K562 (cell line): ENCODE measurements around the gene AASDH. TPM values are rescaled to one million over a fixed set of nuclear protein-coding genes. Genes with fewer than 3 reads are reported as not detected.

Source experiments
- ARID1B ChIP-seq: fragments of 450-650 bp; IDR thresholded peaks from 2 replicates; pipeline ENCODE4 v1.6.1; 2016; ENCODE audit warnings: antibody characterized with exemption, mild to moderate bottlenecking, inconsistent platforms
- BRCA1 ChIP-seq, 2 experiments: fragments of 450-650 bp in 1 of 2; sonication (generic) in 1 of 2; formaldehyde crosslinking in 1 of 2; IDR thresholded peaks; 2 replicates each; pipeline versions ENCODE4 v1.5.0 to v1.6.1; 2017 to 2020; ENCODE audit warnings: mild to moderate bottlenecking in 1 of 2, missing genetic modification reagents in 1 of 2
- CHD4 ChIP-seq: fragments of 200-600 bp; sonication (generic); IDR thresholded peaks from 3 replicates; pipeline ENCODE4 v1.6.1; 2012; ENCODE audit warnings: low read depth, mild to moderate bottlenecking, mixed read lengths, low read length, inconsistent platforms; ENCODE audit not compliant: insufficient read depth, insufficient replicate concordance, poor library complexity, severe bottlenecking
- FOS ChIP-seq: IDR thresholded peaks from 3 replicates; pipeline ENCODE4 v1.6.1; 2011; ENCODE audit not compliant: insufficient read length; ENCODE audit errors: extremely low read depth
- HDAC1 ChIP-seq, 2 experiments: fragments of 450-650 bp; IDR thresholded peaks; 2 replicates each; pipeline ENCODE4 v1.6.1; 2016 to 2017; ENCODE audit warnings: inconsistent platforms in 1 of 2, mild to moderate bottlenecking in 1 of 2, moderate library complexity in 1 of 2
- HIVEP1 ChIP-seq: fragments of 250-450 bp; sonication (Bioruptor Pico); IDR thresholded peaks from 2 replicates; pipeline ENCODE4 v1.4.0; 2020; ENCODE audit warnings: mild to moderate bottlenecking
- HMG20B ChIP-seq: fragments of 250-450 bp; sonication (Bioruptor Pico); IDR thresholded peaks from 2 replicates; pipeline ENCODE4 v1.5.0; 2021; ENCODE audit warnings: mild to moderate bottlenecking
- NFRKB ChIP-seq: fragments of 450-650 bp; IDR thresholded peaks from 2 replicates; pipeline ENCODE4 v1.6.1; 2016; ENCODE audit warnings: low read depth
- NR3C1 ChIP-seq: sonication (generic); formaldehyde crosslinking; IDR thresholded peaks from 2 replicates; pipeline ENCODE4 v1.8.1; 2022; ENCODE audit warnings: missing genetic modification reagents
- PHF20 ChIP-seq: fragments of 450-650 bp; IDR thresholded peaks from 2 replicates; pipeline ENCODE4 v1.6.1; 2018; ENCODE audit not compliant: partially characterized antibody
- RFX5 ChIP-seq: IDR thresholded peaks from 2 replicates; pipeline ENCODE4 v1.6.1; 2011; ENCODE audit warnings: low read depth, mild to moderate bottlenecking, improper control_type of control experiment, low read length
- TEAD1 ChIP-seq, 2 experiments: fragments of 450-650 bp in 1 of 2; sonication (generic) in 1 of 2; formaldehyde crosslinking; IDR thresholded peaks; 2 replicates each; pipeline versions ENCODE4 v1.4.0 to v1.8.0; 2020 to 2022; ENCODE audit warnings: mild to moderate bottlenecking in 2 of 2, missing genetic modification reagents in 1 of 2
- ZNF79 ChIP-seq: fragments of 250-450 bp; sonication (Bioruptor Pico); IDR thresholded peaks from 2 replicates; pipeline ENCODE4 v1.4.0; 2020; ENCODE audit warnings: low read depth, mild to moderate bottlenecking, moderate library complexity
- polyA plus RNA-seq, 8 experiments: library from polyadenylated mRNA; depleted of rRNA in 4 of 8; stranded (reverse) in 5 of 8; unstranded in 3 of 8; fragments of >200 nt; fragmentation: Nextera tagmentation in 2 of 8; fragmentation: Illumina TruSeq in 1 of 8; extraction: Ambion mirVana in 2 of 8; extraction: Trizol in 1 of 8; gene quantifications; 2 replicates each; pipeline versions ENCODE4 v1.2.1 to v1.2.3, GENCODE V29; 2011 to 2014; ENCODE audit warnings: inconsistent platforms in 1 of 8, missing spikeins in 1 of 8
- total RNA-seq, 7 experiments: library from RNA; depleted of rRNA in 6 of 7; stranded (reverse); fragments of >200 nt in 6 of 7; fragmentation: Illumina TruSeq in 2 of 7; extraction: Trizol in 2 of 7; gene quantifications; 2 replicates each; pipeline versions ENCODE4 v1.2.1 to v1.2.3, GENCODE V29; 2011 to 2021; ENCODE audit warnings: low replicate concordance in 1 of 7
- TF ChIP-seq, protein P1 (sequence below): sonication (generic); formaldehyde crosslinking; IDR thresholded peaks from 2 replicates; pipeline ENCODE4 v1.8.0; 2022; ENCODE audit warnings: mild to moderate bottlenecking, missing genetic modification reagents
- TF ChIP-seq, protein P2 (sequence below): fragments of 450-650 bp; conservative IDR thresholded peaks from 2 replicates; pipeline ENCODE4 v1.6.1; 2016; ENCODE audit warnings: missing genetic modification characterization, low read depth, mild to moderate bottlenecking, missing compliant biosample characterization, moderate library complexity
- TF ChIP-seq, protein P3 (sequence below): fragments of 250-450 bp; sonication (Bioruptor Pico); IDR thresholded peaks from 2 replicates; pipeline ENCODE4 v1.5.0; 2021
- TF ChIP-seq, protein P4 (sequence below): fragments of 450-650 bp; IDR thresholded peaks from 2 replicates; pipeline ENCODE4 v1.6.1; 2016
- TF ChIP-seq, protein P5 (sequence below): fragments of 150-350 bp; IDR thresholded peaks from 2 replicates; pipeline ENCODE4 v1.6.1; 2014; ENCODE audit warnings: low read depth, mild to moderate bottlenecking, low read length, borderline replicate concordance

The AASDH gene
- total and polyA plus RNA-seq, 9 of the 15 experiments (the other 6 are each of a cell fraction or from before 2014, with no cell fraction given): 8.6 to 29.7 (median 13.7) TPM

DNA sequence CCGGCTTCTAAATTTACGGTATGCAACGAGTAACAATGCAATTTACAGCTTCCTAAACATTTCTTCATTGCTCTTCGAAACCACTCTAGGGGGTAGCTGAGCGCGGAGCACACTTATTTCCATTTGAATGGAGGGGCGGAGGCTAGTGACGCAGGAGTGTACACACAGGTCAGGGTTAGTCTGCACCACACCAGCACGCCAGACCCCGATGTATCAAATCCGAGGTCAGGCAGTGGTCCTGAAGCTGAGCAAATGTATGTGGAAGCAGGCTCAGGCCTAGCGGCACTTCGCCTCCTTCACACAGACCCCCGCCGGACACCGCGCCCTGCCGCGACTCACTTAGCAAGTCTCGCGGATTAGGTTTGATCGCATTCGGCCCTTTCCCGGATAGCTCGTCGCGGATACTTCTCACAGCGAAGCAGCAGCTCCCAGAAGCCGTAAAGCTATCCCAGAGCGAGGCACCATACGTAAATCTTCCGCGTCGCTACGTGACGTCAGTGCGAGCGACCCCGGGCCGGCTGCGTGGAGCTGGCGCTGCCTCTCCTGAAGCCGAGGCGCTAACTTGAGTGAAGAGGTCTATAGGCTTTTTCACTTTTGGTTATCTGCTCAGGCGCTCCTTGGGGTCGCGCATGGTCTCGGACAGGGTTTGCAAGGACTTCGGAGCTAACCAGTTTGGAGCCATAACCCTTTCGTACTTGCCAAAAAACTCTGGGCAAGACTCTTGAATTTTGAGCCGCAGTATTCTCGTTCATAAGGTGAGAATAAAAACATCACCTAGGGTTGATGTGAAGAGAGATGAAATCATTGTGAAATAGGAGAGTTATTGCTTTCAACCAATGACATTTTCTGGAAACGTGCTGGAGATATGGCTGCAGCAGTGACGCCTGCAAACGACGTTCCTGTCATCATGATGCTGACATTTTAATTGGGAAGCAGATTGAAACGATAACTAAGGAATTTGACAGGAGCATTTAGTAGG, at the start of gene AASDH (continued):
- TF ChIP-seq CHD4: no peak
- TF ChIP-seq NFRKB: peak; percentile 79
- TF ChIP-seq, protein P1, sequence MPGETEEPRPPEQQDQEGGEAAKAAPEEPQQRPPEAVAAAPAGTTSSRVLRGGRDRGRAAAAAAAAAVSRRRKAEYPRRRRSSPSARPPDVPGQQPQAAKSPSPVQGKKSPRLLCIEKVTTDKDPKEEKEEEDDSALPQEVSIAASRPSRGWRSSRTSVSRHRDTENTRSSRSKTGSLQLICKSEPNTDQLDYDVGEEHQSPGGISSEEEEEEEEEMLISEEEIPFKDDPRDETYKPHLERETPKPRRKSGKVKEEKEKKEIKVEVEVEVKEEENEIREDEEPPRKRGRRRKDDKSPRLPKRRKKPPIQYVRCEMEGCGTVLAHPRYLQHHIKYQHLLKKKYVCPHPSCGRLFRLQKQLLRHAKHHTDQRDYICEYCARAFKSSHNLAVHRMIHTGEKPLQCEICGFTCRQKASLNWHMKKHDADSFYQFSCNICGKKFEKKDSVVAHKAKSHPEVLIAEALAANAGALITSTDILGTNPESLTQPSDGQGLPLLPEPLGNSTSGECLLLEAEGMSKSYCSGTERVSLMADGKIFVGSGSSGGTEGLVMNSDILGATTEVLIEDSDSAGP (CRISPR knock-in tag): no peak
- TF ChIP-seq, protein P2, sequence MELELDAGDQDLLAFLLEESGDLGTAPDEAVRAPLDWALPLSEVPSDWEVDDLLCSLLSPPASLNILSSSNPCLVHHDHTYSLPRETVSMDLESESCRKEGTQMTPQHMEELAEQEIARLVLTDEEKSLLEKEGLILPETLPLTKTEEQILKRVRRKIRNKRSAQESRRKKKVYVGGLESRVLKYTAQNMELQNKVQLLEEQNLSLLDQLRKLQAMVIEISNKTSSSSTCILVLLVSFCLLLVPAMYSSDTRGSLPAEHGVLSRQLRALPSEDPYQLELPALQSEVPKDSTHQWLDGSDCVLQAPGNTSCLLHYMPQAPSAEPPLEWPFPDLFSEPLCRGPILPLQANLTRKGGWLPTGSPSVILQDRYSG (tag): no peak
- no peak for TF ChIP-seq FOS
- TF ChIP-seq HMG20B (CRISPR knock-in tag): no peak
- peak; percentile 28; the same call in 1 of the 2 replicates for TF ChIP-seq HIVEP1 (CRISPR knock-in tag)
- peak; percentile 43; the same call in 1 of the 2 replicates for TF ChIP-seq ARID1B
- peak in 1 of 2 experiments; percentile 86; a peak in 2 of 4 replicates for TF ChIP-seq HDAC1 (IDR thresholded peaks at IDR 0.05)
- peak; percentile 92 for TF ChIP-seq PHF20
- TF ChIP-seq, protein P3, sequence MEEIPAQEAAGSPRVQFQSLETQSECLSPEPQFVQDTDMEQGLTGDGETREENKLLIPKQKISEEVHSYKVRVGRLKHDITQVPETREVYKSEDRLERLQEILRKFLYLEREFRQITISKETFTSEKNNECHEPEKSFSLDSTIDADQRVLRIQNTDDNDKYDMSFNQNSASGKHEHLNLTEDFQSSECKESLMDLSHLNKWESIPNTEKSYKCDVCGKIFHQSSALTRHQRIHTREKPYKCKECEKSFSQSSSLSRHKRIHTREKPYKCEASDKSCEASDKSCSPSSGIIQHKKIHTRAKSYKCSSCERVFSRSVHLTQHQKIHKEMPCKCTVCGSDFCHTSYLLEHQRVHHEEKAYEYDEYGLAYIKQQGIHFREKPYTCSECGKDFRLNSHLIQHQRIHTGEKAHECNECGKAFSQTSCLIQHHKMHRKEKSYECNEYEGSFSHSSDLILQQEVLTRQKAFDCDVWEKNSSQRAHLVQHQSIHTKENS (CRISPR knock-in tag): no peak
- TF ChIP-seq, protein P4, sequence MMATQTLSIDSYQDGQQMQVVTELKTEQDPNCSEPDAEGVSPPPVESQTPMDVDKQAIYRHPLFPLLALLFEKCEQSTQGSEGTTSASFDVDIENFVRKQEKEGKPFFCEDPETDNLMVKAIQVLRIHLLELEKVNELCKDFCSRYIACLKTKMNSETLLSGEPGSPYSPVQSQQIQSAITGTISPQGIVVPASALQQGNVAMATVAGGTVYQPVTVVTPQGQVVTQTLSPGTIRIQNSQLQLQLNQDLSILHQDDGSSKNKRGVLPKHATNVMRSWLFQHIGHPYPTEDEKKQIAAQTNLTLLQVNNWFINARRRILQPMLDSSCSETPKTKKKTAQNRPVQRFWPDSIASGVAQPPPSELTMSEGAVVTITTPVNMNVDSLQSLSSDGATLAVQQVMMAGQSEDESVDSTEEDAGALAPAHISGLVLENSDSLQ: peak; percentile 75
- no peak for TF ChIP-seq RFX5
- TF ChIP-seq BRCA1 (IDR thresholded peaks at IDR 0.05): no peak
- no peak for TF ChIP-seq BRCA1 (CRISPR knock-in tag; IDR thresholded peaks at IDR 0.05)
- TF ChIP-seq, protein P5, sequence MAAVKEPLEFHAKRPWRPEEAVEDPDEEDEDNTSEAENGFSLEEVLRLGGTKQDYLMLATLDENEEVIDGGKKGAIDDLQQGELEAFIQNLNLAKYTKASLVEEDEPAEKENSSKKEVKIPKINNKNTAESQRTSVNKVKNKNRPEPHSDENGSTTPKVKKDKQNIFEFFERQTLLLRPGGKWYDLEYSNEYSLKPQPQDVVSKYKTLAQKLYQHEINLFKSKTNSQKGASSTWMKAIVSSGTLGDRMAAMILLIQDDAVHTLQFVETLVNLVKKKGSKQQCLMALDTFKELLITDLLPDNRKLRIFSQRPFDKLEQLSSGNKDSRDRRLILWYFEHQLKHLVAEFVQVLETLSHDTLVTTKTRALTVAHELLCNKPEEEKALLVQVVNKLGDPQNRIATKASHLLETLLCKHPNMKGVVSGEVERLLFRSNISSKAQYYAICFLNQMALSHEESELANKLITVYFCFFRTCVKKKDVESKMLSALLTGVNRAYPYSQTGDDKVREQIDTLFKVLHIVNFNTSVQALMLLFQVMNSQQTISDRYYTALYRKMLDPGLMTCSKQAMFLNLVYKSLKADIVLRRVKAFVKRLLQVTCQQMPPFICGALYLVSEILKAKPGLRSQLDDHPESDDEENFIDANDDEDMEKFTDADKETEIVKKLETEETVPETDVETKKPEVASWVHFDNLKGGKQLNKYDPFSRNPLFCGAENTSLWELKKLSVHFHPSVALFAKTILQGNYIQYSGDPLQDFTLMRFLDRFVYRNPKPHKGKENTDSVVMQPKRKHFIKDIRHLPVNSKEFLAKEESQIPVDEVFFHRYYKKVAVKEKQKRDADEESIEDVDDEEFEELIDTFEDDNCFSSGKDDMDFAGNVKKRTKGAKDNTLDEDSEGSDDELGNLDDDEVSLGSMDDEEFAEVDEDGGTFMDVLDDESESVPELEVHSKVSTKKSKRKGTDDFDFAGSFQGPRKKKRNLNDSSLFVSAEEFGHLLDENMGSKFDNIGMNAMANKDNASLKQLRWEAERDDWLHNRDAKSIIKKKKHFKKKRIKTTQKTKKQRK: no peak
- peak; percentile 5 to 59; a peak in 1 of 4 replicates for TF ChIP-seq TEAD1 (CRISPR knock-in tag; IDR thresholded peaks at IDR 0.05)
- TF ChIP-seq NR3C1: no peak
- TF ChIP-seq ZNF79 (CRISPR knock-in tag): no peak
